PFSK-1 (cell line): ENCODE data around the gene TNRC6A.

ENCODE experiments used
- FOXP2 ChIP-seq: optimal IDR thresholded peaks from 2 replicates; pipeline ENCODE3; 2011; ENCODE audit warnings: borderline replicate concordance, control low read depth, inconsistent platforms; ENCODE audit not compliant: insufficient read depth; ENCODE audit errors: extremely low read length, extremely low read depth
- POLR2AphosphoS5 ChIP-seq: IDR thresholded peaks from 2 replicates; pipeline ENCODE4 v1.6.1; 2012; ENCODE audit warnings: low read depth, mild to moderate bottlenecking, control low read depth, low read length, moderate library complexity
- SIN3A ChIP-seq: IDR thresholded peaks from 2 replicates; pipeline ENCODE4 v1.6.1; 2012; ENCODE audit warnings: mild to moderate bottlenecking, low read length, moderate library complexity, borderline replicate concordance; ENCODE audit not compliant: insufficient read depth
- TAF1 ChIP-seq: IDR thresholded peaks from 2 replicates; pipeline ENCODE4 v1.6.1; 2012; ENCODE audit warnings: low read length, control low read depth, borderline replicate concordance; ENCODE audit not compliant: insufficient read depth
- TF ChIP-seq, protein P1 (sequence below), 2 experiments: IDR thresholded peaks; 2 replicates each; pipeline versions ENCODE4 v1.6.1 to v1.8.0; 2011 to 2012; ENCODE audit warnings: low read depth in 2 of 2, low read length in 2 of 2, control low read depth in 1 of 2, inconsistent platforms in 1 of 2, mild to moderate bottlenecking in 1 of 2, moderate library complexity in 1 of 2; ENCODE audit not compliant: insufficient read depth in 1 of 2

TNRC6A gene

GRCh38 chr16:24755201-24755874, 25.9 kb downstream of the TNRC6A start:
- no peak for TF ChIP-seq POLR2AphosphoS5

DNA sequence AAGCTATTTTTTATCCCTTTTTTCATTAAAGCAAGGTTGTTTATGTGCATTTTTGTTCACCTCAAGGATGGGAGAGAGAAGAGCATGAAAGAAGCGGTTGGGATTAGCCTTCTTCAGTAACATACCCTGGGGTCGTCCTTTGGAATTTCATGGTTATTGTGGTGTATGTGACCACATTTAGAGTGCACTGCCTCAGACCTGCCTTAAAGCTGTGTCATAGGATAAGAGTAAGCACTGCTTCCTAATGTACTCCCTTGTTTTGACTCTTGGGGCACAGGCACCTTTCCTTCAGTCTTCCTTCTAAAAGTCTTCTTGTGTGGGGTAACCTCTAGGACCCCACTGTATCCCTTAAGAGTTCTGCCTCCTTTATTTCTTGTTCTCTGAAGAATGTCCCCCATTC, 28.9 kb downstream of the TNRC6A start:
- no peak for TF ChIP-seq FOXP2
- TF ChIP-seq, protein P1, sequence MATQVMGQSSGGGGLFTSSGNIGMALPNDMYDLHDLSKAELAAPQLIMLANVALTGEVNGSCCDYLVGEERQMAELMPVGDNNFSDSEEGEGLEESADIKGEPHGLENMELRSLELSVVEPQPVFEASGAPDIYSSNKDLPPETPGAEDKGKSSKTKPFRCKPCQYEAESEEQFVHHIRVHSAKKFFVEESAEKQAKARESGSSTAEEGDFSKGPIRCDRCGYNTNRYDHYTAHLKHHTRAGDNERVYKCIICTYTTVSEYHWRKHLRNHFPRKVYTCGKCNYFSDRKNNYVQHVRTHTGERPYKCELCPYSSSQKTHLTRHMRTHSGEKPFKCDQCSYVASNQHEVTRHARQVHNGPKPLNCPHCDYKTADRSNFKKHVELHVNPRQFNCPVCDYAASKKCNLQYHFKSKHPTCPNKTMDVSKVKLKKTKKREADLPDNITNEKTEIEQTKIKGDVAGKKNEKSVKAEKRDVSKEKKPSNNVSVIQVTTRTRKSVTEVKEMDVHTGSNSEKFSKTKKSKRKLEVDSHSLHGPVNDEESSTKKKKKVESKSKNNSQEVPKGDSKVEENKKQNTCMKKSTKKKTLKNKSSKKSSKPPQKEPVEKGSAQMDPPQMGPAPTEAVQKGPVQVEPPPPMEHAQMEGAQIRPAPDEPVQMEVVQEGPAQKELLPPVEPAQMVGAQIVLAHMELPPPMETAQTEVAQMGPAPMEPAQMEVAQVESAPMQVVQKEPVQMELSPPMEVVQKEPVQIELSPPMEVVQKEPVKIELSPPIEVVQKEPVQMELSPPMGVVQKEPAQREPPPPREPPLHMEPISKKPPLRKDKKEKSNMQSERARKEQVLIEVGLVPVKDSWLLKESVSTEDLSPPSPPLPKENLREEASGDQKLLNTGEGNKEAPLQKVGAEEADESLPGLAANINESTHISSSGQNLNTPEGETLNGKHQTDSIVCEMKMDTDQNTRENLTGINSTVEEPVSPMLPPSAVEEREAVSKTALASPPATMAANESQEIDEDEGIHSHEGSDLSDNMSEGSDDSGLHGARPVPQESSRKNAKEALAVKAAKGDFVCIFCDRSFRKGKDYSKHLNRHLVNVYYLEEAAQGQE (IDR thresholded peaks at IDR 0.05; ENCODE audit: insufficient read depth in 1 of 2, low read depth in 2 of 2, low read length in 2 of 2) = no peak
- no peak for TF ChIP-seq POLR2AphosphoS5
- no peak for TF ChIP-seq TAF1
- no peak for TF ChIP-seq SIN3A

DNA sequence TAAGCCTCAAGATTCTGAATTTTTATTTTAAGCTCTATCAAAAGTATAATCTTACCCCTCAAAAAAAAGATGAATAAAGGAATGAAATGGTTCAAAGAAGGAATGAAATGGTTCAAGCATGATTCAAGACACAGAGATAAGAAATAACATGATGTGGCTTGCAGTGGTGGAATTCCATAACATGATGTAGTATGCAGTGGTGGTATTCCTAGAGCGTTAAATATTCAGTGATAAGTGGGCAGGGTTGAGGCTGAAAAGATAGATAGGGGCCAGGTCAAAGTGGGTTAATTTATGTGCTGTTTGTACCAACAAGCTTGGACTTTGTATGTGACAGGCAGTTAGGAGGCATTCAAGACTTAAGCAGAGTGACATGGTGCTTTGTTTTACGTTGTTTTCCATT, 29.6 kb downstream of the TNRC6A start:
- TF ChIP-seq POLR2AphosphoS5 = no peak

DNA sequence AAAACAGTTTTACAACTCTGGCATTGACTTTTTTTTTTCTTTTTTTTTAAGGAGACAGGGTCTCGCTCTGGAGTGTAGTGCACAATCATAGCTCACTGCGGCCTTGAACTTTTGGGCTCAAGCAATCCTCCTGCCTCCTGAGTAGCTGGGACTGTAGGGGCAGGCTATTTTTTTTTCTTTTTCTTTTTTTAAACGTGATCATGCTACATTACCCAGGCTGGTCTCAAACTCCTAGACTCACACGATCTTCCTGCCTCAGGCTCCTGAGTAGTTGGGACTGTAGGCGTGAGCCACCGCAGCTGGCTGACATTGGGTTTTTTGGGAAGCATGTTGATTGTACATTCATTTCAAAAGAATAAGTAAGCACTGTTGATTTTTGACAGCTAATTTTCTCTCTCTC, 32.1 kb downstream of the TNRC6A start:
- TF ChIP-seq FOXP2 = no peak
- TF ChIP-seq, protein P1 (IDR thresholded peaks at IDR 0.05; ENCODE audit: insufficient read depth in 1 of 2, low read depth in 2 of 2, low read length in 2 of 2) = no peak
- TF ChIP-seq SIN3A = no peak
- TF ChIP-seq TAF1 = no peak
- no peak for TF ChIP-seq POLR2AphosphoS5

DNA sequence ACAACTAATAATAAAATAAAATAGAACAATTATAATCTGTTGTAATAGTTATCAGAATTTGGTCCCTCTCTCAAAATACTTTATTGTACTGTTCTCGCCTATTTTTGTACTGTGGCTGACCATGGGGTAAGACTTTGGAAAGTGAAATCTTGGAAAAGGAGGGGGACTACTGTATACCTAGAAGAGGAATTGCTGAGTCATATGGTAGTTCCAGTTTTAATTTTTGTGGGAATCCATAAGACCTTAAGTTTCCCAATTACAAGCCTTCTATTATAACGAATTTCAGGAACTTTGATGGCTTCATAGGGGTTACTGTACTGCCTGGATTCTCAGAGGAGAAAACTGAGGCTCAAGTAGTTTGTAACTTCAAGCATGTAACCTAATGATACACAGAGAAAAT, 35.5 kb downstream of the TNRC6A start:
- TF ChIP-seq SIN3A (no peak), TAF1 (no peak), FOXP2 (no peak), POLR2AphosphoS5 (no peak)
- TF ChIP-seq, protein P1 (IDR thresholded peaks at IDR 0.05; ENCODE audit: insufficient read depth in 1 of 2, low read depth in 2 of 2, low read length in 2 of 2) = no peak

- TF ChIP-seq FOXP2 = no peak
- TF ChIP-seq, protein P1 (IDR thresholded peaks at IDR 0.05; ENCODE audit: insufficient read depth in 1 of 2, low read depth in 2 of 2, low read length in 2 of 2) = no peak
- TF ChIP-seq SIN3A = no peak
- TF ChIP-seq POLR2AphosphoS5 = no peak
- TF ChIP-seq TAF1 = no peak
These were observed 36.6 kb downstream of the TNRC6A start for GRCh38 chr16:24766057-24766456.
